Adipocyte (in vitro differentiated cells): ENCODE results near the gene PTPN22.
A peak's percentile ranks its signal among the peaks of the same experiment; 100 is the strongest.
"Not testable (repeated sequence)": the region's sequence is repeated elsewhere in the genome, so short reads cannot be mapped to it uniquely, and the experiment has no call there.

Source experiments
- DNase-seq: peaks from one replicate; pipeline ENCODE4 v3.0.0-alpha.2; 2015; ENCODE audit warnings: low read depth
- H3K27me3 ChIP-seq: replicated peaks from 2 replicates; pipeline ENCODE4 v1.7.0; 2013; ENCODE audit warnings: mild to moderate bottlenecking, low read length, moderate library complexity; ENCODE audit not compliant: control insufficient read depth, insufficient read depth
- H3K36me3 ChIP-seq: 2 replicates; pipeline ENCODE4 v1.7.0; 2013; ENCODE audit warnings: low read length, mild to moderate bottlenecking, moderate library complexity; ENCODE audit not compliant: control insufficient read depth, insufficient read depth, severe bottlenecking
- H3K4me1 ChIP-seq: 2 replicates; pipeline ENCODE4 v1.7.0; 2013; ENCODE audit warnings: mild to moderate bottlenecking, low read length, moderate library complexity; ENCODE audit not compliant: control insufficient read depth, insufficient read depth
- H3K4me3 ChIP-seq: 2 replicates; pipeline ENCODE4 v1.7.0; 2013; ENCODE audit warnings: mild to moderate bottlenecking, low read length, moderate library complexity
- H3K9ac ChIP-seq: 2 replicates; pipeline ENCODE4 v1.7.0; 2013; ENCODE audit warnings: mild to moderate bottlenecking, low read length, moderate library complexity
- H3K9me3 ChIP-seq: 2 replicates; pipeline ENCODE4 v1.7.0; 2013; ENCODE audit warnings: mild to moderate bottlenecking, low read length, moderate library complexity; ENCODE audit not compliant: control insufficient read depth

The PTPN22 gene

DNA sequence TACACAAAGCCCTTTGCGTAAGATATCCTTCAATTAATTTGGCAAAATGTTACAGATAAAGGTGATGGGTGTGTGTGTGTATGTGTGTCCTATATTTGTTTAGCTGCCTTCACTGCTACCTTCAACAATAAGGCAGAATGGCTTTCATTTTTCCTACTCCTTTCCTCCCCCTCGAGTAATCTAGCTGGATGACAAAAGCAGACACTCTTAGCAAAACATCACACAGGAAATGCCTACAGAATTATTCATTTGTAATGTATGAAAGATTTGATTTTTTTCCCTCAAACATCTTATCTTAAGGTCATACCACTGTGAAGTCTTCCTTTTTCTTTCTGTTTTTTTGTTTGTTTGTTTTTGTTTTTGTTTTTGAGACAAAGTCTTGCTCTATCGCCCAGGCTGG is 10.6 kb downstream of the PTPN22 start:
- Histone ChIP-seq H3K4me3 (peak overlapping the region; percentile 64), H3K36me3 (no peaks in the 10 kb centered on the region), H3K4me1 (peaks cover 33% of the 10 kb centered on the region), H3K27me3 (no peaks in the 10 kb centered on the region), H3K9ac (peak overlapping the region; percentile 71), H3K9me3 (no peaks in the 10 kb centered on the region)
- DNase-seq = peak; percentile 74

DNA sequence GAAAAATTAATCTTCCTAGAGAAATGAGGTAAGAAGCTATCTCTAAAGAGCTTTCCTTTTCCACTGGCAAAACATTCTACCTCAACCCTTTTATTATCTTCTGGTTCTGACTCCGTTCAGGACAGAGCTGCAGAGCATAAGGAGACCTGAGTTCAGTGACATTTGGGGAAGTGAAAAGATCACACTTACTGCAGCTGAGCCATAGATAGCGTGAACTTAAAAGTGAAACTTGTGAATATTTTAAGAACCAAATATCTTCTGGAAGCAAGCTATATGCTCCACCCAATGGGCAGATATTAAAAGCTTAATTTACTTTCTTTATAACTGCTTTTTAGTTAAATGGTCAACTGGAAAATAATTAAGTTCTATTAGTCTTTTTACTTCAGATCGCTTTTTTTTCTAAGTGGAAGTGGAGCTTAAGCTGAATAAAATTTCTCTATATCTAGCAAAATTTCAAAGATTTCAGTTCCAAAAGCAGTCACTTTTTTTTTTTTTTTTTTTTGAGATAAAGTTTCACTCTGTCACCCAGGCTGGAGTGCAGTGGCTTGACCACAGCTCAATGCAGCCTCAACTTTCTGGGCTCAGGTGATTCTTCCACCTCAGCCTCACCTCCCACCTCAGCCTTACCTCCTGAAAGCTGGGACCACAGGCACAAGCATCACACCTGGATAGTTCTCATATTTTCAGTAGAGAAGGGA is 11.9 kb downstream of the PTPN22 start:
- Histone ChIP-seq H3K4me1 (peaks cover 44% of the 10 kb centered on the region), H3K27me3 (no peaks in the 10 kb centered on the region), H3K9me3 (no peaks in the 10 kb centered on the region), H3K36me3 (no peaks in the 10 kb centered on the region), H3K4me3 (peak overlapping the region; percentile 64), H3K9ac (peak overlapping the region; percentile 71)
- no peak for DNase-seq

DNA sequence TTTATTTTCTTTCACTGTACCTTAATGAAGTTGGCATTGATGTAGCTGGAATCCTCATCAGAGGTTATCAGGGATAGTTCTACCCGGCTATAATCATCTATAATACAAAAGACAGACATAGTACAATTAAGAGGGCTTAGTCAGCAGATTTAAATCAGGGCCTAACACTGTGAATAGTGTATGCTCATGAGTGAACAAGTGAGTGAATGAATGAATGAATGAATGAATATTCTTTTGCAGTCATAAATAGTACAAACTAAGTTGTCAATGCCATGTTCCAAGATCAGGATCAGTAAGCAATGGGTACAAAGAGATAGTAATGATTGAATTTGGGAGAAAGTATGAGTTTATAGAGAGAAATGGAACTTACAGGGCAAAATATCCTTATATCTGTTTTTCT is 12.5 kb downstream of the PTPN22 start:
- H3K9me3 ChIP-seq = no peaks in the 10 kb centered on the region
- no peak for DNase-seq
- peak overlapping the region; percentile 64 for H3K4me3 ChIP-seq
- no peaks in the 10 kb centered on the region for H3K36me3 ChIP-seq
- H3K9ac ChIP-seq = peak overlapping the region; percentile 71
- no peaks in the 10 kb centered on the region for H3K27me3 ChIP-seq
- peaks cover 44% of the 10 kb centered on the region for H3K4me1 ChIP-seq

DNA sequence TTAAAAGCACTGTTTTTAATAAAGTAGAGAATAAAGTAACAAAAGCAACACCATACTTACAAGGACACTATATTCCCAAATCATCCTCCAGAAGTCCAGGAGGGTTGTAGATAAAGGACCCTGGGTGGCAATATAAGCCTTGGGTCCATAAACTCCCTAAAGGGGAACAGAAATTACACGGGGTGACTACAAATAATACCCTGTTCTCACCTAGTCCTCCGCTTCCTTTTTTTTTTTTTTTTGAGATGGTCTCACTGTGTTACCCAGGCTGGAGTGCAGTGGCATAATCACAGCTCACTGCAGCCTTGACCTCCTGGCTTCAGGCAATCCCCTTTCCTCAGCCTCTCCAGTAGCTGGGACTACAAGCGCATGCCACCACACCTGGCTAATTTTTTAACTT is 13.1 kb downstream of the PTPN22 start:
- no peak for DNase-seq

DNA sequence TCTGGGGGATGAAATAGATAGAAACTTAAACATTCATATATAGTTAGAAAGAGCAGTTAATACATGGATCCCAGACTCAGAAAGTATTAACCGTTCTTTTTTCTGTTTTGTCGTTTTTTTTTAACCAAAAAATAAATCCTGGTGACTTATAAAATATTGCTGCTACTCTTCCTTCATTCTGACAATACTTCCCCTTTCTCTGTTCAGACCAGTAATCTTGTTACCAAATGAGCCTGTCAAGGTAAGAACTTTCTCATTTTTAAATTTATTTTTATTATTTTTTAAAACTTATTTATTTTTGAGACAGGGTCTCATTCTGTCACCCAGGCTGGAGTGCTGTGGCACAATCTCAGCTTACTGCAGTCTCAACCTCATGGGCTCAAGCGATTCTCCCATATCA is 13.7 kb downstream of the PTPN22 start:
- no peak for DNase-seq
- Histone ChIP-seq H3K4me3 (no peak overlapping the region), H3K36me3 (no peaks in the 10 kb centered on the region)

More for the DNA sequence above, 13.1 kb downstream of the PTPN22 start:
- H3K4me3 ChIP-seq = no peak overlapping the region
- H3K9me3 ChIP-seq = no peaks in the 10 kb centered on the region
- no peaks in the 10 kb centered on the region for H3K36me3 ChIP-seq
- H3K9ac ChIP-seq = no peak overlapping the region
- no peaks in the 10 kb centered on the region for H3K27me3 ChIP-seq
- peaks cover 44% of the 10 kb centered on the region for H3K4me1 ChIP-seq

DNA sequence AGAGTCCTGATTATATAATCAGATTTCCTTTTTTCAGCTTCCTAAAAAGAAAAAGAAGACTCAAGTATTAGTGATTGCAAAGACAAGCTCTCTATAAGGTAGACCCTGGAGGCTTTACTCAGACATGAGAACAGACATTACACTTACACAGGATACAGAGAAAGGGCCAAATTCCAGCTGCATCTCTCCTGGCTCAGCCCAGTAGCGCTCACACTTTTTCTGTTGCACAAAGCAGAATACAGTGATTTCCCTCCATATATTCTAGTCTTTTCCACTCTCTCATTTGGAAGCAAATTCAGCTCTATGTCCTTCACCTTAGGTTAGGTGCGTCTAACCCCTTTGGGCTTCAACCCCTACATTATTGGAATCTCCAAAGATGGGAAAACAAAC is 15.1 kb downstream of the PTPN22 start:
- no peak overlapping the region for H3K9ac ChIP-seq
- H3K27me3 ChIP-seq = no peaks in the 10 kb centered on the region
- peaks cover 57% of the 10 kb centered on the region for H3K4me1 ChIP-seq
- H3K36me3 ChIP-seq = no peaks in the 10 kb centered on the region
- H3K4me3 ChIP-seq = peak overlapping the region; percentile 2
- peak; percentile 21 for DNase-seq
- no peaks in the 10 kb centered on the region for H3K9me3 ChIP-seq

More for the DNA sequence above, 13.7 kb downstream of the PTPN22 start:
- Histone ChIP-seq H3K27me3 (no peaks in the 10 kb centered on the region), H3K9me3 (no peaks in the 10 kb centered on the region), H3K4me1 (peaks cover 44% of the 10 kb centered on the region), H3K9ac (no peak overlapping the region)

DNA sequence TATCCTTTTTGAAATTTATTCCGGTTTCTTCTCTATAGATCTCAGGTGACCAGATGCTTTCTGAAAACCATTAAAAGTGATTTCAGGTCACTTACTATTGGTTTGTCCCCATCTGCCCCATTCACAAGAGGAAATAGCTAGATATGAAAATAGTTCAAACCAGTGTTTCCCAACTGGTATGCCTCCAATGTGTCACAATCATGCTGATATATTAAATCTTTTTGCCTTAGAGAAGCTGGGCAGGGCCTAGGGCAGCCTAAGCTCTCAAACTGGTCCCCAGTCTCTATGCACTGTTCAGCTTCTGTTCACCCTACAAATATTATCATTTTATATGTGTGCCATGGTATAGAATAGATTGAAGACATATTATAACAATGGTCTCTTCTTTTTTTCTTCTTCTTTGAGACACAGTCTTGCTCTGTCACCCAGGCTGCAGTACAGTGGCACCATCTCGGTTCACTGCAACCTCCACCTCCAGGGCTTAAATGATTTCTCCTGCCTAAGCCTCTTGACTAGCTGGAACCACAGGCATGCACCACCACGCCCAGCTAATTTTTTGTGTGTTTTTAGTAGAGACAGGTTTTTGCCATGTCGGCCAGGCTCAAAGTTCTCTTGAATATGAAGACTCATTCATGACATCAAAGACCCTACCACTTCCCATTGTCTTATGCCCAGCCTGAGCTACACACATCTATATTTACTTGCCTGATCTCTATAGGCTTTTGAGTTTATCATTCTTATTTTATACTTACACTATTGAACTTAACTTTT is 15.7 kb downstream of the PTPN22 start:
- peaks cover 57% of the 10 kb centered on the region for H3K4me1 ChIP-seq
- H3K27me3 ChIP-seq = no peaks in the 10 kb centered on the region
- H3K9me3 ChIP-seq = no peaks in the 10 kb centered on the region
- H3K36me3 ChIP-seq = no peaks in the 10 kb centered on the region
- DNase-seq = peak; percentile 27
- peak overlapping the region; percentile 5 for H3K4me3 ChIP-seq
- H3K9ac ChIP-seq = no peak overlapping the region

DNA sequence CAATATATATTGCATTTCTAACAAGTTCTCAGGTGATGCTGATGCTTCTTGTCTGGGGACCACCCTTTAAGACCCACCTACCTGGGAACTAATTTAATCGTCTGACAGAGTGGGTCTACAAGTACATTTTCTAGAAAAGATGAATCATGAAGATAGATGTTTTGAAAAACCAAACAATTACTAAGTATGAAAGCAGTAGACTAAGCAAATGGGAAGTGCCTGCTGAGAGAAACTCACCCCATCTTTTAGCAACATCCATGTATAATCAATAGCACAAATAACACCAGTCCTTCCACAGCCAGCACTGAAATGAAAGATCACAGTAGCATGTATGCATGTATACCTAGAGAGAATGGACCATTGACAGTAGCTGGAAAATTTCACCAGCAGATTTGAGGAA is 17.3 kb downstream of the PTPN22 start:
- no peak for DNase-seq
- Histone ChIP-seq H3K36me3 (no peaks in the 10 kb centered on the region), H3K9ac (no peak overlapping the region), H3K27me3 (no peaks in the 10 kb centered on the region), H3K9me3 (no peaks in the 10 kb centered on the region), H3K4me1 (peaks cover 46% of the 10 kb centered on the region), H3K4me3 (no peak overlapping the region)

DNA sequence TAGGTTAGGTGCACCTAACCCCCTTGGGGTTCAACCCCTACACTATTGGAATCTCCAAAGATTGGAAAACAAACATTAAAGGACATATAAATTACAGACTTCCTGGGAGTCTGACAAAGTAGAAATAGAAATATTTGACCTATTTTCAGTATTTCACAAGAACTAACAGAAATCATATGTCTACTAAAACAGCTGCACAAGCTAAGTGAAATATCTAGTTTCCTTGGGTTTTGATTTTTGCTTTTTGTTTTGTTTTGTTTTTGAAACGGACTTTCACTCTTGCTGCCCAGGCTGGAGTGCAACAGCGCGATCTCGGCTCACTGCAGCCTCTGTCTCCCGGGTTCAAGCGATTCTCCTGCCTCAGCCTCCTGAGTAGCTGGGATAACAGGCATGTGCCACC is 18.8 kb downstream of the PTPN22 start:
- not testable (repeated sequence) for H3K36me3 ChIP-seq, H3K27me3 ChIP-seq, H3K9me3 ChIP-seq
- peak; percentile 52 for DNase-seq
- Histone ChIP-seq H3K4me3 (peak overlapping the region; percentile 49), H3K9ac (peak overlapping the region; percentile 34), H3K4me1 (peaks cover 52% of the 10 kb centered on the region)

DNA sequence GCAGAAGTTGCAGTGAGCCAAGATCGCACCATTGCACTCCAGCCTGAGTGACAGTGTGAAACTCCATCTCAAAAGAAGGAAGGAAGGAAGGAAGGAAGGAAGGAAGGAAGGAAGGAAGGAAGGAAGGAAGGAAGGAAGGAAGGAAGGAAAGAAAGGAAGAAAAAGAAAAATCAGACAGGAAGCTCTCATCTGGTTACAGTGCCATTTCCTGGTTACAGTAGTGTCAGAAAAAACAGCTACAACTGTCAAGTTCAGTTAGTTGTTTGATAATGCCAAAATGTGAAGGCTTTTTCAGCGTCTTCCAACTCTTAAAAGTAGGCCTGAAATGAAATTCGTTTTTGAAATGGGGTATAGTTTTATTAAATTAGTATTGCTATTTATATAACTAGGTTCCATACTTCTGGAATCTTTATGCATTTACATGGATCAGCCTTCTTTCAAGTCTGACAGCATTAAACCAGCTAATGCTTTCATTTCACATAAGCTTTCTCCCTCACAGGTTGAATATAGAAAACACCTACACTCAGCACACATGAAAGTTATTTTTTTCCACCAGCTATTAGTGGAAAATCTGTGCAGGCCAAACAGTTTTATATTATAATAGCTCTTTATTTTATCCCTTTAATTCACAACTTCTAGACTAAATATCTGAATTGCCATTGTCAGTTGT is 21.2 kb downstream of the PTPN22 start:
- H3K27me3 ChIP-seq = no peaks in the 10 kb centered on the region
- no peak overlapping the region for H3K9ac ChIP-seq
- no peak for DNase-seq
- H3K4me3 ChIP-seq = no peak overlapping the region
- H3K4me1 ChIP-seq = peaks cover 32% of the 10 kb centered on the region
- peaks cover 10% of the 10 kb centered on the region for H3K9me3 ChIP-seq
- H3K36me3 ChIP-seq = no peaks in the 10 kb centered on the region

DNA sequence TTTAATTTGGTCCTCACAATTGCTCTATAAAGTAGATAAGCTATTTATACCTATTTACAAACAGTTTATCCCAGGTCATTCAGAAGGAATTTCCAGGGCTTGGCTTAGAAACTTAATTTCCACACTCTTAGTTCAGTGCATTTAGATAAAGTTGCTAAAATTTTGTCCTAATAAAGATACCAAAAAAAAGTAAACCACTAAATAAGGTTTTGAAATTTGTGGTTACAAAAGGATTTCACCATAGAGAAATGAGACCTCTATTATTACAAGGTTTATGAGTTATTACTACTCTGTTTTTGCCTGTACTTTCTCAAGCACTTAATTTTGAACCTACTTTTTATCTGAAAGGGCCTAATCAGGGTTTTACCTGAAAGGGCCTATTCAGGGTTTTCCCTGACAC is 22.4 kb downstream of the PTPN22 start:
- Histone ChIP-seq H3K9me3 (peaks cover 10% of the 10 kb centered on the region), H3K27me3 (no peaks in the 10 kb centered on the region), H3K4me3 (no peak overlapping the region), H3K36me3 (no peaks in the 10 kb centered on the region), H3K4me1 (peaks cover 27% of the 10 kb centered on the region), H3K9ac (no peak overlapping the region)
- DNase-seq = peak; percentile 20
